Psoas muscle (tissue), 8 donors: Measurements from ENCODE around the gene GSTM1. TPM values are rescaled to one million over a fixed set of nuclear protein-coding genes. Genes with fewer than 3 reads are reported as not detected.
A peak's percentile ranks its signal among the peaks of the same experiment; 100 is the strongest.

Source experiments
- ATAC-seq, 4 donors: fragments of 200-7000 bp; cut with Tn5 transposase; one replicate each; pipeline ENCODE4 v1.9.1; 2020; ENCODE audit warnings: moderate library complexity in 3 of 4, mild to moderate bottlenecking in 2 of 4
- DNase-seq, 2 donors: peaks; one replicate each; pipeline ENCODE4 v3.0.0-alpha.2; 2020
- H3K27ac ChIP-seq: fragments of 200-600 bp; one replicate; pipeline ENCODE4 v1.8.0; 2022
- H3K27me3 ChIP-seq, 3 donors: fragments of 200-600 bp in 1 of 3; one replicate each; pipeline versions ENCODE4 v1.6.1 to v1.8.0; 2013 to 2022; ENCODE audit warnings: low read length in 2 of 3, mild to moderate bottlenecking in 2 of 3, moderate library complexity in 1 of 3; ENCODE audit not compliant: insufficient read depth in 3 of 3
- H3K36me3 ChIP-seq, 2 donors: fragments of 200-600 bp in 1 of 2; one replicate each; pipeline versions ENCODE4 v1.6.1 to v1.8.0; 2013 to 2022; ENCODE audit warnings: low read depth in 1 of 2, mild to moderate bottlenecking in 1 of 2, moderate library complexity in 1 of 2; ENCODE audit not compliant: insufficient read depth in 1 of 2
- H3K4me1 ChIP-seq: fragments of 200-600 bp; one replicate; pipeline ENCODE4 v1.8.0; 2022
- H3K4me3 ChIP-seq: fragments of 200-600 bp; one replicate; pipeline ENCODE4 v1.8.0; 2022; ENCODE audit warnings: mild to moderate bottlenecking
- H3K9me3 ChIP-seq: fragments of 200-600 bp; one replicate; pipeline ENCODE4 v1.8.0; 2022
- WGBS, 3 donors: extraction: QIAGEN DNeasy Blood & Tissue Kit; methylation state at CpG; one replicate each; pipeline versions ENCODE4 v1.1.6 to v1.1.7; 2013; 5-methylcytosine and 5-hydroxymethylcytosine counted together
- intact Hi-C, 2 donors: fragments of 100-400 bp; cut with DNase I; formaldehyde crosslinking; loops; one replicate each; pipeline versions ENCODE4 v1.11.0 to v1.14.2; 2022
- polyA plus RNA-seq, 3 donors: library from polyadenylated mRNA; stranded (reverse); fragments of 200-250 nt; gene quantifications; one replicate each; pipeline ENCODE4 v1.2.3, GENCODE V29; 2013
- total RNA-seq, 4 donors: library from RNA; stranded (reverse); fragmentation: NEBNext Ultra II Directional in 2 of 4; extraction: Animal tissue kit (Norgen Biotek cat#: 25700) in 2 of 4; gene quantifications; one replicate each; pipeline versions ENCODE4 v1.2.1 to v1.2.4, GENCODE V29; 2021 to 2023
- TF ChIP-seq, protein P1 (sequence below): fragments of 200-600 bp; IDR thresholded peaks from one replicate; pipeline ENCODE4 v1.8.0; 2022; ENCODE audit warnings: antibody characterized with exemption
- donor health status: healthy with polysubstance abuse.
- donor health status: DM: no; HTN: no; CAD: no; lungs with moderate emphysema.
- donor health status: Bipolar disorder and iron deficiency.
- donor health status: healthy.
- donor health status: DM: yes; HTN: yes; CAD: no.
- donor health status: DM: no; HTN: no; CAD: no.
- donor health status: DM: no; HTN: no; CAD: no.
- donor health status: DM: yes; HTN: yes; CAD: no.

The GSTM1 gene
- total and polyA plus RNA-seq, 7 donors = 0.21 to 89.4 (median 27.6) TPM; not detected in 1

DNA sequence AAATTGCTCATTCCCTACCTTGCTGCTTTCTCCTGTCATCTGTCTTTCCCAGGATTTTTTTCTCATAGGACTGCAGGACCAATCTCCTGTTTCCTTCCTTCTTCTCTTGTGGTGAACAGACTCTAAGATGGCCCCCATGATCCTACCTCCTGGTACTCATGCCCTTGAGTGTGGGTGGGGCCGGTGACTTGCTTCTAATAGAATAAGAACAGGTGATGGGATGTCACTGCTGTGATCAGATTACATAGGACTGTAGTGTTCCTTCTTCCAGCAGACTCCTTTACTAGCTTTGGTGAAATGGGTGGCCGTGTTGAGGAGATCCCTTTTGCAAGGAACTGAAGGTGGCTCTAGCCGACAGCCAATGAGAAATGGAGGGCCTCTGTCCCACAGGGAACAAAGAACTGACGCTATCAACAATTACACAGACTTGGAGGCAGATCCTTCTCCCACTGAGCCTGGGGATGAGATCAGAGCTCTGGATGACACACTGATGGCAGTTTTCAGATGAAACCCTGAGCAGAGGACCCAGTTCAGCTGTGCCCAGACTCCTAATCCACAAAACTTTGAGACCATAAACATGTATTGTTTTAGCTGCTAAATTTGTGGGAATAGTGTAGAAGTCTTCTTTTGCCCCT, 45.7 kb downstream of the GSTM1 start:
- Histone ChIP-seq H3K4me3 (no peak overlapping the region), H3K27ac (no peak overlapping the region), H3K4me1 (no peaks in the 10 kb centered on the region), H3K27me3 (no peaks in the 10 kb centered on the region), H3K9me3 (no peaks in the 10 kb centered on the region), H3K36me3 (peaks cover 3 to 29% of the 10 kb centered on the region in 2 donors)
- WGBS, 3 donors = 67 to 77% (median 75%) methylated on average over 4 of the region's 4 CpGs
- ATAC-seq (peak in 1 of 4 donors; percentile 31), DNase-seq (no peak)
- TF ChIP-seq, protein P1, sequence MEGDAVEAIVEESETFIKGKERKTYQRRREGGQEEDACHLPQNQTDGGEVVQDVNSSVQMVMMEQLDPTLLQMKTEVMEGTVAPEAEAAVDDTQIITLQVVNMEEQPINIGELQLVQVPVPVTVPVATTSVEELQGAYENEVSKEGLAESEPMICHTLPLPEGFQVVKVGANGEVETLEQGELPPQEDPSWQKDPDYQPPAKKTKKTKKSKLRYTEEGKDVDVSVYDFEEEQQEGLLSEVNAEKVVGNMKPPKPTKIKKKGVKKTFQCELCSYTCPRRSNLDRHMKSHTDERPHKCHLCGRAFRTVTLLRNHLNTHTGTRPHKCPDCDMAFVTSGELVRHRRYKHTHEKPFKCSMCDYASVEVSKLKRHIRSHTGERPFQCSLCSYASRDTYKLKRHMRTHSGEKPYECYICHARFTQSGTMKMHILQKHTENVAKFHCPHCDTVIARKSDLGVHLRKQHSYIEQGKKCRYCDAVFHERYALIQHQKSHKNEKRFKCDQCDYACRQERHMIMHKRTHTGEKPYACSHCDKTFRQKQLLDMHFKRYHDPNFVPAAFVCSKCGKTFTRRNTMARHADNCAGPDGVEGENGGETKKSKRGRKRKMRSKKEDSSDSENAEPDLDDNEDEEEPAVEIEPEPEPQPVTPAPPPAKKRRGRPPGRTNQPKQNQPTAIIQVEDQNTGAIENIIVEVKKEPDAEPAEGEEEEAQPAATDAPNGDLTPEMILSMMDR = no peak
- intact Hi-C loops = no loop called here

DNA sequence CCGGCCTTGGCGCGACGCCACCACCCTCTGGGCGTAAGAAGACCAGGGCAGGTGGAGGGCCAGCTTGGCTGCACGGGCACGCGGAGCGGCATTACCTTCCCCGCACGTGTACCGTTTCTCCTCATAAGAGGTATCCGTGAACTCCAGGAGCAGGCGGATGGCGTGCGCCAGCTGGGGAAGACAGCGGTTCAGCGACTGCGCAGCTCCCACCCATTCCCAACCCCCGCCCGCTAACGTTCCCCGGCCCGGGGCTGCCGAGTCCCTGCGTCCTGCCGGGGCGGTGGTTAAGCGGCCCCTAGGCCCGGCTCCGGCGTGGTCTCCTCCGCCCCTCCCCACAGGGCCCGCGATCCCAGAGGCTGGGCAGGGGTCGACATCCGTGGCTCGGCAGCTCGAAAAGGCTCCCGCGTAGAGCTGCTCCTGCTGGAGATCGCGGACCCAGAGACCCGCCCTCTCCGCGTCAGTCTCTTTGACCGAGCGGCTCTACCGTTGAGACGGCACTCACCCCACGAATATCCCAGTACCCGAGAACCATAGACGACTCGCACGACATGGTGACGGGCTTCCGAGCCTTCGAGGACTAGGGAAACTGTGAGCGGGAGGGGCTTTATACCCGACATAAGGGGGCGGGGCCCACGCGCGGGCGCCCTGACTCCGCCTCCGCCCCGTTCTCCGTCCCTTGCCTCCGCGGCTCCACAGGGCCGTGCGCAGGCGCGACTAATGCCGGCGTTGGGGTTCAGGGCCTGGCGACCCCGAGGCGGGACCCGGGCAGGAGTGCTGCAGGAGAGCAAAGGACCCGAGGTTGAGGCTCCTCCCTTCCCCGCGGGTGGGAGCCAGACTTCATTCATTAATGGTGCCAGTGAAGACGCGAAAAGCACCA, 52.4 kb downstream of the GSTM1 start:
- peak; percentile 95 to 98 (median 98) for ATAC-seq
- Histone ChIP-seq H3K36me3 (peaks cover 0 to 23% of the 10 kb centered on the region in 2 donors), H3K9me3 (no peaks in the 10 kb centered on the region), H3K4me3 (peak overlapping the region; percentile 86), H3K4me1 (peaks cover 9% of the 10 kb centered on the region), H3K27me3 (no peaks in the 10 kb centered on the region), H3K27ac (peak overlapping the region; percentile 80)
- peak; percentile 80 to 83 for DNase-seq
- TF ChIP-seq, protein P1 = no peak
- intact Hi-C loops = no loop called here
- 1 to 2% (median 1%) methylated on average over 77 to 86 of the region's 86 CpGs for WGBS, 3 donors

DNA sequence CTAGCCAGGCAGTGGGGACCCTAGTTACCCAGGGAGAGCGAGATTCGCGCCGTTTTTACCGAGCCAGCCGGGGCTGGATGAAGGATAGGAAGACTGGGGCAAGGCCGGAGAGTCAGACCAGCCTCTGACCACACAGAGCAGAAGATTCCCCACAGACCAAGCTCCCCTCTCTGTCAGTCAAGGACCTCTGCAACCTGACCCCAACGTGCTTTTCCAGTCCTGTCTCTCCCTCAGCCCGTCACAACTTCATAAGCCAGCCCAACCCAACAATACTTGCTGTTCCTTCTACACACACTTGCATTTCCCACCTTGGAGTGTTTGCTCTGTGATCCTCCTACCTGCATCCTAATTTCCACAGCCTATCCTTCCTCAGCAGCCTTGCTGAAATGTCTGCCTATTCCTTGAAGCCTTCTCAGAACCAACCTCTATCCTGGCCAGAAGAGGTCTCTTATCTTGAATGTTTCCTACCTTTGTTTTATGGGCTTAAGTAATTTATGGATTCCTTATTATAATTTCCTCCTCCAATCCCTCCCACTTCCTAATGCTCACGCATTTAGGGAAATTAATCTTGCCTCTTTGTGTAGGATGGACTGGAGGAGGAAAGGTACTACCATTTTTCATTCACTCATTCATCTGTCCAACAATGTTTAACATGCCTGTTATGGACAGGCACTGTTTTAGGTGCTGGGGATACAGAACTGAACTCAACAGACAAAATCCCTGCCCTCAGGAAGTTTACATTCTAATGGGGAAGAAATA, 53.2 kb downstream of the GSTM1 start, which contains the start of gene GSTM3:
TSS of gene GSTM3 (minus strand) at position 424 of the 759 bp plus-strand sequence. CDS start 751 bp downstream, outside the sequence.
- peaks cover 9% of the 10 kb centered on the region for H3K4me1 ChIP-seq
- no peaks in the 10 kb centered on the region for H3K9me3 ChIP-seq
- H3K27ac ChIP-seq = peak within 1 kb of the TSS; percentile 80
- DNase-seq = no peak
- WGBS, 3 donors = 2 to 9% (median 7%) methylated on average over 9 to 10 of the region's 10 CpGs
- peaks cover 0 to 23% of the 10 kb centered on the region in 2 donors for H3K36me3 ChIP-seq
- H3K27me3 ChIP-seq = no peaks in the 10 kb centered on the region
- TF ChIP-seq, protein P1 = no peak
- intact Hi-C loops = no loop called here
- ATAC-seq = peak; percentile 42 to 55 (median 46)
- peak within 1 kb of the TSS; percentile 86 for H3K4me3 ChIP-seq

Other genes with a start within 250 kb of the GSTM1 start
- 100 to 1,000 TPM; 125 to 203 (median 163) TPM for gene SYPL2, start 221.3 kb upstream of the GSTM1 start, total RNA-seq
- gene SYPL2, start 221.3 kb upstream of the GSTM1 start, polyA plus RNA-seq = 10 to 100 TPM; 35.3 to 67.8 (median 66.2) TPM
- 10 to 100 TPM in 1 of 4 donors, 1 to 10 TPM in 3; 4.4 to 14.1 (median 8.4) TPM for gene ATXN7L2, start 203.9 kb upstream of the GSTM1 start, total RNA-seq
- gene ATXN7L2, start 203.9 kb upstream of the GSTM1 start, polyA plus RNA-seq = 1 to 10 TPM; 5.1 to 5.2 (median 5.1) TPM
- gene CYB561D1, start 193.7 kb upstream of the GSTM1 start, total RNA-seq = 1 to 10 TPM; 2.4 to 4.0 (median 3.7) TPM
- 10 to 100 TPM in 1 of 3 donors, 1 to 10 TPM in 2; 1.8 to 15.0 (median 3.5) TPM for gene CYB561D1, start 193.7 kb upstream of the GSTM1 start, polyA plus RNA-seq
- 10 to 100 TPM in 3 of 4 donors, 1 to 10 TPM in 1; 8.7 to 16.6 (median 11.4) TPM for gene AMIGO1, start 178.1 kb upstream of the GSTM1 start, total RNA-seq
- gene AMIGO1, start 178.1 kb upstream of the GSTM1 start, polyA plus RNA-seq = 10 to 100 TPM in 1 of 3 donors, 1 to 10 TPM in 2; 3.1 to 16.0 (median 8.0) TPM
- gene GPR61, start 147.9 kb upstream of the GSTM1 start, total RNA-seq = 1 to 10 TPM in 1 of 4 donors, under 1 TPM in 1, not detected in 2; 0.18 to 1.4 TPM
- gene GPR61, start 147.9 kb upstream of the GSTM1 start, polyA plus RNA-seq = under 1 TPM in 1 of 3 donors, not detected in 2; 0.10 TPM
- gene GNAI3, start 139.2 kb upstream of the GSTM1 start, total RNA-seq = 1 to 10 TPM; 1.4 to 2.3 (median 1.7) TPM
- 1 to 10 TPM in 2 of 3 donors, under 1 TPM in 1; 0.96 to 2.9 (median 1.5) TPM for gene GNAI3, start 139.2 kb upstream of the GSTM1 start, polyA plus RNA-seq
- gene GNAT2, start 68.2 kb upstream of the GSTM1 start, total RNA-seq = not detected
- gene GNAT2, start 68.2 kb upstream of the GSTM1 start, polyA plus RNA-seq = under 1 TPM in 2 of 3 donors, not detected in 1; 0.07 to 0.16 TPM
- 10 to 100 TPM in 1 of 4 donors, 1 to 10 TPM in 3; 7.3 to 13.1 (median 8.7) TPM for gene AMPD2, start 68.0 kb upstream of the GSTM1 start, total RNA-seq
- 10 to 100 TPM in 1 of 3 donors, 1 to 10 TPM in 2; 4.2 to 13.9 (median 5.6) TPM for gene AMPD2, start 68.0 kb upstream of the GSTM1 start, polyA plus RNA-seq
- gene GSTM4, start 31.7 kb upstream of the GSTM1 start, total RNA-seq = 10 to 100 TPM; 35.0 to 56.2 (median 46.9) TPM
- 10 to 100 TPM; 26.0 to 46.8 (median 42.9) TPM for gene GSTM4, start 31.7 kb upstream of the GSTM1 start, polyA plus RNA-seq
- 100 to 1,000 TPM in 2 of 4 donors, 10 to 100 TPM in 2; 38.7 to 175 (median 105) TPM for gene GSTM2, start 19.8 kb upstream of the GSTM1 start, total RNA-seq
- gene GSTM2, start 19.8 kb upstream of the GSTM1 start, polyA plus RNA-seq = 10 to 100 TPM; 35.5 to 86.8 (median 61.4) TPM
- 1 to 10 TPM in 2 of 4 donors, under 1 TPM in 2; 0.61 to 5.0 (median 1.1) TPM for gene GSTM5, start 24.4 kb downstream of the GSTM1 start, total RNA-seq
- 1 to 10 TPM in 2 of 3 donors, under 1 TPM in 1; 0.53 to 1.4 (median 1.1) TPM for gene GSTM5, start 24.4 kb downstream of the GSTM1 start, polyA plus RNA-seq
- 10 to 100 TPM; 10.1 to 49.4 (median 25.4) TPM for gene GSTM3, start 53.2 kb downstream of the GSTM1 start, total RNA-seq
- gene GSTM3, start 53.2 kb downstream of the GSTM1 start, polyA plus RNA-seq = 10 to 100 TPM; 39.8 to 79.8 (median 42.3) TPM
- gene EPS8L3, start 76.1 kb downstream of the GSTM1 start, total RNA-seq = under 1 TPM in 1 of 4 donors, not detected in 3; 0.64 TPM
- under 1 TPM in 2 of 3 donors, not detected in 1; 0.03 to 0.57 TPM for gene EPS8L3, start 76.1 kb downstream of the GSTM1 start, polyA plus RNA-seq
- 10 to 100 TPM in 3 of 4 donors, 1 to 10 TPM in 1; 7.9 to 14.7 (median 10.6) TPM for gene CSF1, start 223.0 kb downstream of the GSTM1 start, total RNA-seq
- 10 to 100 TPM in 1 of 3 donors, 1 to 10 TPM in 2; 3.7 to 13.8 (median 6.3) TPM for gene CSF1, start 223.0 kb downstream of the GSTM1 start, polyA plus RNA-seq